Neural progenitor cell (in vitro differentiated cells): Measurements from ENCODE around the gene CPS1.

ENCODE experiments used
- EZH2 ChIP-seq: fragments of 200-600 bp; sonication (generic); IDR thresholded peaks from 2 replicates; pipeline ENCODE4 v1.6.1; 2017; ENCODE audit warnings: antibody characterized with exemption, mild to moderate bottlenecking, moderate library complexity
- TF ChIP-seq, protein P1 (sequence below): fragments of 200-600 bp; sonication (generic); IDR thresholded peaks from 2 replicates; pipeline ENCODE4 v1.5.1; 2017; ENCODE audit warnings: antibody characterized with exemption, mild to moderate bottlenecking

DNA sequence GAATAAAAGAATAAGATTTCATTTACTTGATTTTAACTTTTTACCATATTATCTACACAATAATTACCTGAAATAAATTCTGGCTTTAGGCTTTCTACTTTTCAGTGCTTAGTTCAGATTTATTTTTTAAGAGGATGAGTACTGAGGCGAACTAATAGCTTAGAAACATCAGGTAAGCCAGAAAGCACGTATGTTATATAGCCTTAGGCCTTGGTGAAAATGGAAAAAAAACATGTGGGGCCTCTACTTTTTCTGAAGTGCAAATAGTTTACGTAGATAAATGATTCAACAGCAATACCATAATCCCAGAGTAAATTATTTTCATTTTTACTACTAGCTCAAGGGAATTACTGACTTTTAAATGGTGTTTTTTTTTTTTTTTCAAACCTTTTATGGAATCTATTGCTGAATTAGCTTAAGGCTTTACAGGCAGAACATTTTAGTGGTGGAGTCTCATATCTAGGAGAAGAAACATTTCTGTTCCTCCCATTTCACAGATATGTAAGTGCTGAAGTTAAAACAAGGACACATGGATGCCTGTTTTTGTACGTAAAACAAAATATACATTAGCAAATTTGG, 6.2 kb downstream of the CPS1 start:
- TF ChIP-seq, protein P1, sequence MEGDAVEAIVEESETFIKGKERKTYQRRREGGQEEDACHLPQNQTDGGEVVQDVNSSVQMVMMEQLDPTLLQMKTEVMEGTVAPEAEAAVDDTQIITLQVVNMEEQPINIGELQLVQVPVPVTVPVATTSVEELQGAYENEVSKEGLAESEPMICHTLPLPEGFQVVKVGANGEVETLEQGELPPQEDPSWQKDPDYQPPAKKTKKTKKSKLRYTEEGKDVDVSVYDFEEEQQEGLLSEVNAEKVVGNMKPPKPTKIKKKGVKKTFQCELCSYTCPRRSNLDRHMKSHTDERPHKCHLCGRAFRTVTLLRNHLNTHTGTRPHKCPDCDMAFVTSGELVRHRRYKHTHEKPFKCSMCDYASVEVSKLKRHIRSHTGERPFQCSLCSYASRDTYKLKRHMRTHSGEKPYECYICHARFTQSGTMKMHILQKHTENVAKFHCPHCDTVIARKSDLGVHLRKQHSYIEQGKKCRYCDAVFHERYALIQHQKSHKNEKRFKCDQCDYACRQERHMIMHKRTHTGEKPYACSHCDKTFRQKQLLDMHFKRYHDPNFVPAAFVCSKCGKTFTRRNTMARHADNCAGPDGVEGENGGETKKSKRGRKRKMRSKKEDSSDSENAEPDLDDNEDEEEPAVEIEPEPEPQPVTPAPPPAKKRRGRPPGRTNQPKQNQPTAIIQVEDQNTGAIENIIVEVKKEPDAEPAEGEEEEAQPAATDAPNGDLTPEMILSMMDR: no peak
- TF ChIP-seq EZH2: no peak
